Activated CD4-positive, CD25-positive, alpha-beta regulatory T cell treated with anti-CD3 and anti-CD28 coated beads, Interleukin-2, amount 50 U/mL, for 24 hours (primary cell): Measurements from ENCODE around the gene AGAP3.

Experiments
- ATAC-seq, 2 donors: fragments of 150-1000 bp; cut with Tn5 transposase; one replicate each; pipeline ENCODE4 v1.10.0; 2021; ENCODE audit warnings: mild to moderate bottlenecking in 1 of 2, moderate library complexity in 1 of 2

AGAP3 gene

DNA sequence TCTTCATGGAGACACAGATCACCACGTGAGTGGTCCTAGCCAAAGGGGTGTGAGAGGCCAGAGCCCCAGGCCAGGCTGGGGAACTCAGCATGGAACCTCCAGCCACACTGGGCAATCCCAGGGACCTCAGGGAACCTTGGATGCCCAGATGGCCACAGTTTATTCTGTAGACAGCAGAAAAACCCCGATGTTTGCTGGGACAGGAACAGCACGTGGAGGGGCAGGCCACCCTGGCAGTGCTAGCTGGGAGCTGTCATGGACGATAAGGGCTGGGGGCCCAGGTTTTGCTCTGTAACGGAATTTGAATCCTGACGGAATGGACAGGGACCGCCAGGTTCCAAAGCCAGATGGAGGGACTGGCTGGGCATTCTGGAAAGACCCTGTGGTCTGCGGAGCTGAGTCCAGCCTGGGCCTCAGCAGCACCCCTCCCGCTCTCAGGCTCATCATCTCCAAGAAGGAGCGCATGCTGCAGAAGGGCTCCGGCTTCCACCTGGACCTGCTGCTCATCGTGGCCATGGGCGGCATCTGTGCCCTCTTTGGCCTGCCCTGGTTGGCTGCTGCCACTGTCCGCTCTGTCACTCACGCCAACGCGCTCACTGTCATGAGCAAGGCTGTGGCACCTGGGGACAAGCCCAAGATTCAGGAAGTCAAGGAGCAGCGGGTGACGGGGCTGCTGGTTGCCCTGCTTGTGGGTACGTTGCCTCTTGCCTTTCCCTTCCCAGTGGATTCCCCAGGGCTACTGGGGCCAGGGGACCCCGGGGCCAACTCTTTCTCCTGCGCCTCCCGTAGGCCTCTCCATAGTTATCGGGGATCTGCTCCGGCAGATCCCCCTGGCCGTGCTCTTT lies 11.2 kb upstream of the AGAP3 start:
- ATAC-seq = no peak

DNA sequence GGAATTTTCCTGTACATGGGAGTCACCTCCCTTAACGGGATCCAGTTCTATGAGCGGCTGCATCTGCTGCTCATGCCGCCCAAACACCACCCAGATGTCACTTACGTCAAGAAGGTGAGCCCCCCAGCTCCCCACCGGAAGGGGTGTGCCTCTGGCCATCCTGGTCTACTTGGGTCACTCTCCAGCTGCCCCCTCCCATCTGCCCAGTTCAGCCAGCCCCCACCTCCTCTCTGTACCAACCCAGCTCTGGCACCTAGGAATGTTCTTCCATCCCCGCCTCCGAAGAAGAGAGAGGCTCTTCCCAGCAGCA lies 10.7 kb upstream of the AGAP3 start:
- ATAC-seq = no peak

DNA sequence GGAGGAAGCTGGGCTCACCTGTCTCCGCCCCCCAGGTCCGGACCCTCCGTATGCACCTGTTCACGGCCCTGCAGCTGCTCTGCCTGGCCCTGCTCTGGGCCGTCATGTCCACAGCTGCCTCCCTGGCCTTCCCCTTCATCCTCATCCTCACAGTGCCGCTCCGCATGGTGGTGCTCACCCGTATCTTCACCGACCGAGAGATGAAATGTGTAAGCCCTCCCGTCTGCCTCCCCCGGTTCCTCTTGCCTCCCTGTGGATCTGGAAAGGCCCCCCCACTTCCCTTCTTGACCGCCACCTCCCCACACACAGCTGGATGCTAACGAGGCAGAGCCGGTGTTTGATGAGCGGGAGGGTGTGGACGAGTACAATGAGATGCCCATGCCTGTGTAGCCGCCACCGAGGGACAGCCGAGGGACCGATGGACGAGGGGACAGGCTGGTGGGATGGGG lies 10.3 kb upstream of the AGAP3 start:
- no peak for ATAC-seq

DNA sequence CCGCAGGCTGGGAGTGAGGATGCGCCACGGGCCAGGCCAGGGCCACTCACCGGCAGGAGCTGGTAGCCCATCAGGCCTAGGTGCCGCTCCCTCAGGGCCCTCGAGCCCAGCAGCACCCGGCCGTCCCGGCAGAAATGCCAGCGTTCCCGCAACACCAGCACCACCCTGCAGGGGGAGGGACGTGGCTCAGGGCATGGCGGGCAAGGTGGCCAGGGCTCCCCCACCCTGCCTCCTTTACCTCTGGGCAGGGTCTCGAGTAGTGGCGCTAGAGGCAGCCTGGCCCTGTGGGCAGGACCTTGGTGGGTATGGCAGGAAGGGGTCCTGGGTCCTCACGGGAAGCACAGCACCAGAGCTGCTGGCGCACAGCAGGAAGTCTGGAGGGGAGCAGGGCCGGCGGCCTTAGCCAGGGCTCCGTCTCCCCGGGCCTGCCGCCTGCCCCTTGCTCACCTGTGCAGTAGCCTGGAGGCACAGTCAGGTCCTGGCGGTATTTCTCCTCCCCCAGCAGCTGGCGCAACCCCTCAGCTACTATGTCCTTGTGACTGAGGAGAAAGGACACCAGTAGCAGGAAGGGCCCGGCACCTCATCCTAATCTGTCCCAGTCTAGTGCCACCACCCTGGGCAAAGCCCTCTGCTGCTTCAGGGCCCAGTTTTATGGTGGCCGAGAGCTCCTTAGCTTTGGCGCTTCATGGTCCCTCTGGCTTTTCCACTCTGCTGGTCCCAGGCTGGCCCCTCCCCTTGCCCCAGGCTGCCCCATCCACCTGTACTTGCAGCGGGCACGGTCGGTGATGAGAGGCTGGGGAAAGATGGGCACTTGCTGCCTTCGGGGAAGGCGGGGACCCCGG lies 9.2 kb upstream of the AGAP3 start:
- ATAC-seq = no peak

DNA sequence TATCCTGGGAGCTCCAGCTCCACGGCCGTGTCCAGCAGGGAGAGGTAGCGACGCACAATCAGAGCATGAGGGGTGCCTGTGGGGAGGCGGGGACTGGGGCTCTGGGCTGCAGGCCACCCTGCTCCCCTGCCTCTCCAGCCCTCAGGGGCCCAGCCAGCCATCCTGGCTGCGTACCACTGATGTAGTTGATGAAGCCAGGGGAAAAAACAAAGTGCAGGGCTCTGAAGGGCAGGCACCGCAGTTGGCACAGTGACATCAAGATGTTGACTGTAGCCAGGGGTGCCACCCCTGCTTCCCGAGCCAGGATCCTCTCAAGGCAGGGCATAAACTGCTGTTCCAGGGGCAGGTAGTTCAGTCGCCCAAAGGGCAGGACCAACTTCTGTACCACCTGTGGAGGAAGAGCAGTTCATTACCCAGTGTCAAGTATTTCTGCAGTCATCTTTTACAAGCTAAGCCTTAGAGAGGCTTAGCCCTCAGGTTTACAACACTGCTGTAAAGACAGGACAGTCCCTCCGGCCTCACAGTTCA lies 8.5 kb upstream of the AGAP3 start:
- no peak for ATAC-seq

DNA sequence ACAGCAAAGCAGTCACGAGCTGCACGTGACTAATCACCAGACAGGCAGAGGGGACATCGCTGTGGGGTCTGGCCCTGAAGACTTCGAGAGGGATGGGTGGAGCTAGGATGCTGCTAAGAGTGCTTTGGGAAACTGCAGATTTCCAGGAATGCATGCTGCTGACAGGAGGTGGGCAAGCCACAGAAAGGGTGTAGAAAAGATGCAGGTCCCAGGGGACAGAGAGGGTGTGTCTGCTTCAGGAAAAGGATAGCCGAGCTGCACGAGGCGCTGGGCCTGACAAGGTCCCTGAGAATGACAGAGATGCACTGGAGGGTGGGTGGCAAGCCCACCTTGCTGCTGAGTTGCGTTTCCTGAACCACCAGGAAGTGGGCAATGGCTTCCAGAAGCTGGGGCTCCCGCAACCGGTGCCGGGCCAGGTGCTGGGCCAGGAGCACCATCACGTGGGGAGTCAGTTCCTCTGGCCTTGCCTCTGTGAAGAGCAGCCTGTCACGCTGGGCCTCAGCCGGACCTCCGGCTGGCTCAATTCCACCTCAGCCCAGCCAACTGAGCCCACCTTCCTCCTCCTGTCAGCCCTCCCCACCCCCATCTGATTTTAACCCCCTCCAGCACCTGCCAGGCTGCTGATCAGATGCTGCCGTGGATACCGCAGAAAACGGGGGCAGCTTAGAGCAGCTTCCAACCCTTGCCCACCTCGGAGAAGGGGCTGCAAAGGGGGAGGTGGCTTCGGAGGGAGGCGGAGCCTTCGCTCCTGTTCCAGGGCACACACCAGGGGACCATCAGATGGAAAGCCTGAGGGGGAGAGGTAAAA lies 7.8 kb upstream of the AGAP3 start:
- ATAC-seq = no peak

DNA sequence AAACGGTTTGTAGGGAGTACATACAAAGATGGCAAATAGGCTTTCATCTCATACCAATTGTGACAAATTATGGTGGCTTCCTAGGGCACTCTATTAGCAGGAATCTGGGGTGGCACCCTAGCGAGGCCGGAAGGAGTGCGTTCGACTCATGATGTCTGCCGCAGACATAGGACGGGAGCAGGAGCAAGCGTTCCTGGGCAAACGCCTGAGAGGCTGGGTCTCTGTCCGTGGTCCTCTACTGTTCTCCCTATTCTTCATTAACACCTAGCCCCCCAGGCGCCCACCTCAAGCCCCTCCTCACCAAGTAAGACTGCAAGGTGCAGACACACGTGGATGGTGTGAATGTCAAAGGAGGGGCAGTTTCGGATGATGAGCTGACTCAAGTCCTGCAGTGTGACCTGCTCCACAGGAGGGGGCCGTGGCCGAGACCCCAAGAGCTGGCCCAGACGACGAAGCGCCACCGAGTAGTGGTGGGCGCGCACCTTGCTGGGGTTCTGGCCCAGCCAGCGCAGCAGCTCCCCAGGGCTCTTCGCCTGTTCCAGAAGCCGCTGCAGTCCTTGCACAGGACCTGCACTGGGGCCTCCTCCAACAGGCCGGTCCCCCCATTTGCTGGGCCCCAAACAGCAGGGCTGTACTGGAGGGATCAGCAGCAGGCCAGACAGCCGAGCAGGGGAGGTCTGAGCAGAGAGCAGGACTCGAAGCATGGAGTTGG lies 6.9 kb upstream of the AGAP3 start:
- no peak for ATAC-seq

DNA sequence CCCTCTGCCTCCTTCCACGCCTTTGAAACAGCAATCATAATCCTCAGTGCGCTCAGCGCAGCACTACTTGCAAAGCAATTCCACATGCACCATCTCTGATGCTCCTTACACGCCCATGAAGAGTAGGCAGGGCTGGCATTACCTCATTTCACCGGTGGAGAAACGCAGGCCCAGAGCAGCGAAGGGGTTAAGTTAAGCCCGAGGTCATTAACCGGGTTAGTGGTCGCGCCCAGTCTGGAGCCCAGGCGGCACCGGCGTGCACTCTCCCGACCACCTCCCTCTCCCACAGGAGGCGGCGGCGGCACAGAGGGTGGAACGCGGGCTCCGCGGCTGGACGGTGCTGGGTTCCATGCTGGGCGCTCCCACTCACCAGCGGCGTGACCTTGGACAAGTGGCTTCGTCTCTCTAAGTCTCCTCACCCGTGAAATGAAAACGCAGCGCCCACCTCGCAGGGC lies 6.2 kb upstream of the AGAP3 start:
- ATAC-seq = peak; percentile 1 to 3

DNA sequence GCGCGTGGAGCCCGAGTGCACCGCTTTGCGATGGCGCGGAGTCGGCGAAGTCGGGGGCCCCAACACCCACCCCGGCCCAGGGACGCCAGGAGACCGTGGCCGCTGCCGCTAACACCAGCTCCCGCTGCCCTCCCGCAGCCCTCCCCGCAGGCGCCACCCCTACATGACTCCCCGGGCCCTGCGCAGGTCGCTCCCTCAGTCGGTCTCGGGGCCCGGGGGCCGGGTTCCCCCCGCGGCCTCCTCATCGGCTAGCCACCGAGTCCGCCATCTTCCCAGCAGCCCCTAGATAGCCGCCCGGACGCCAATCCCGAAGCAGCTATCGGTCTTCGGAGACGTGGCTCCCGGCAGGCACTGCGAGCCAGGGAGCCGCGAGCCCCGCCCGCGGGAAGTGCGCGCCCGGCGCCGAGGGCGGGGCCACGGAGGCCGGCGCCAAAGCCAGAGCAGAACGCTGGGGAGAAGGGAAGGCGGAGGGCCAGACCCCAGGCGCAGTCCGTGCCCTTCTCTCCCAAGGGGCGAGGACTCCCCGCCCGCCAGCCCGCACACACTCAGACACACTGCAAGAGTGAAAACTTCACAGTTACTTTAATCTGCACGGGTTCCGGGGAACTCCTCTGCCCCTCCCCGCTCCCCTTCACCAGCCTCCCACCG lies 5.6 kb upstream of the AGAP3 start, which contains the start of gene FASTK:
FASTK (minus strand) TSS at position 288 of the 648 bp plus-strand sequence; CDS start at position 245, 43 bp downstream.
- peak; percentile 88 to 89 for ATAC-seq

DNA sequence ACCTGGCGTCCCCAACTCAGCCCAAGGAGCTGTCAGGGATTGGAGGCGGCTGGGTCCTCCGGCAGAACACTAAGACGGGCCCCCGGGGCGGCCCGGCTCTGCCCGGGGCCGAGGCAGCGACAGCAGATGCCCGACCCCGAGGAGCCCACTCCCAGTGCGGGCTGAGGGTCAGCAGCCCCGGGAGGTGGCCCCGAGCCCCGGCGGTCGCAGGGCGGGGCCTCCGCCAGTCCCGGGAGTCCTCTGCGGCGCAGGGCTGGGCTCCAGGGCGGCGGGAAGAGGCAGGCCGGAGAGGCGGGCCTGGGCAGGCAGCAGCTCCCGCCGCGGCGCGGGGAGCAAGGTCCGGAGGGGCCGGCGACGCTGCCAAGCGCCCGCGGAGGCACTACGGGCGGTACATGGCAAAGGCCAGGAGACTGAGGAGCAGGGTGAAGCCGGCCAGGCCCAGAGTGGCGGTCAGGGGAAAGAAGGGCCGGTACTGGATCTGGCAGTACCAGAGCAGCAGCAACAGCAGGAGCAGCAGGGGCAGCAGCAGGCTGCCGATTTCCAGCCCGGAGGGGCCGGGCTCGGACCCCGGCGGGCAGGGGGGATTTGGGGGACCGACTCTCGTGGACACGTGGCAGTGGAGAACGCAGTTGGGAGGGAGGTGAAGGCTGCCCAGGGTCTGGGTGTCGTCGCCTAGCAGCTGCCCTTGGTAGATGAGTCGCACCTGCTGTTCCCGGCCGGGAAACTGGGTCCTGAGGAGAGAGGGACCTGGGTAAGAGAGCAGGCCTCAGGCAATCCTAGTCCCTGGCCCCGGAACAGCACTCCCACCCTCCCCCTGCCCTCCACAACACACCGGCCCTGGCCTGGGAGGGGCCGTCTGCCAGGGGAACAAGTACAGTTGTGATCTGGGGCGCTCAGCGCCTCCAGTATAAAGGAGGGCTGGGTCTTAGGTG lies 4.8 kb upstream of the AGAP3 start:
- ATAC-seq = no peak

DNA sequence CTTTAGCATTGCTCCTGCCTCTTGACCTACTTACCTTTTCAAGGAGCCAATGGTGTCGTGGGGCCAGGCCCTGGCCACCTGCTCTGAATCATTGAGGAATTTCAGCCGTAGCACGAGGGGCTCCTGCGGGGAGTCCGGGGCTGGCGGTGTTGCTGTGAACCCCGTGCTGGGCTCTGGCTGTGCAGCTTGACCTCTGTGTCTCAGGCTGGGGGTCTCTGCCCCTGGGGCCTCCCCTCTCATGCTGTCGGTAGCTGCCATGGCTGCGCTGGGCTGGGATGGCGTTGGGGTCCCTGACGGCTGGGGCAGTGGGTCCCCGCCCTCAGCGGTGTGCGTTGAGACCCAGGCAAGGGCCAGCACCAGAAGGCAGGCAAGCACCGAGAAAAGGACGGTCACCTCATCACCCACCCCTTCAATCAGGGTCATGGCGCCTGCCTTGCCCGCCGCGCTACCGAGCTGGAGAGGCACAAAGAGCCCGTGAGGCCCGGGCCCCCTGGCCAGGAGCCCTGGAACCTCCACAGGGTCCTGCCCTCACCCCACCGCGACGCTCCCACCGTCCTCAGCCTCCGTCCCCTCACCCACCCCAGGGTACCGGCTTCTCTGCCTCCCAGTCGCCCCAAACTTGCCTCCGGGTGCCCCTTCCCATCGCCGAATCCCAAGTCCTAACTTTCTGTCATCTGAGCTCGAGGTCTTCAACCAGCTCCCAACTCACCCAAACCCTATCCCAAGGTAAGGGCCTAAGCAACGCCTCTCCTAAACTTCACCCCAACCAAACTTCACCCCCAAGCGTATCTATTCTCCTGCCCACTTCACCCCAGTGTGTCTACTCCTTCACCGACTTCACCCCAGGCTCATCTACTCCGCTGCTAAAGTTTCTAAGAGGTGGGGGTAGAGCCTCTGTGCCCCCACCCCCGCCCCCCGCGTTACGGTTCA lies 3.9 kb upstream of the AGAP3 start:
- no peak for ATAC-seq

DNA sequence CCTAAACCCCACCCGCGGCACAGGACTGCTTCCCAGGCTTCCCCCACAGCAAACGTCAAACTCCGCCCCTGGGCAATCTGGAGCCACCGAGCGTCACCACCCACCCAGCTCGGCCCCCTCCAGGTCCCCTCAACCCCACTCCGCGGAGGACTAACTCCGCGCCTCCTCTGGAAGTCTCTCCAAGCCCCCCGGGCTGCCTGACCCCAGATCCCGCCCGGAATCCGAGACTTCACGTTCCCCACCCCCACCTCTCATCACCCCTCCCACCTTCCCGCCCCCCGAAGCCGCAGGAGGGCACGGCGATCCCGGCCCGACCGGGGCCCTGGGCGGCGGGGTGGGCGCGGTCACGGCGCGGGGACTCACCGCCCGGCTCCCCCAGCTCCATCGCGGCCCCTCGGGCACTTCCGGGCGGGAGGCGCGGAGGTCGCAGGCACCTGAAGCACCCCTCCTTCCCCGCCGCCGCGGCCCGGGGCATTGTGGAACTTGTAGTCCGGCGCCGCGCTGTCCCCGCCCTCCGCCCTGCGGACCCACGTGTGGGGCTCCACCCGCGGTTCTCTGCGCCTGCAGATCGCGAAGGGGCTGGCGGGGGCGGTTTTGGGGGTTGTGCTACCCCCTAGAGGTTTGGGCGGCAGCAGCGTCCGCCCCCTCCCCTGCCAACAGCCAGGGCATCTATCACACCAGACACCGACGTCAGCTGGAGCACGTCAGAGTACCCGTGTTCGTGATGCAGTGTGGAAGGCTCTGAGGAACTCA lies 3.0 kb upstream of the AGAP3 start, which contains the start of gene TMUB1:
TMUB1 (minus strand) TSS at position 423 of the 753 bp plus-strand sequence. CDS start 930 bp downstream, outside the sequence.
- ATAC-seq = peak; percentile 66 to 67

DNA sequence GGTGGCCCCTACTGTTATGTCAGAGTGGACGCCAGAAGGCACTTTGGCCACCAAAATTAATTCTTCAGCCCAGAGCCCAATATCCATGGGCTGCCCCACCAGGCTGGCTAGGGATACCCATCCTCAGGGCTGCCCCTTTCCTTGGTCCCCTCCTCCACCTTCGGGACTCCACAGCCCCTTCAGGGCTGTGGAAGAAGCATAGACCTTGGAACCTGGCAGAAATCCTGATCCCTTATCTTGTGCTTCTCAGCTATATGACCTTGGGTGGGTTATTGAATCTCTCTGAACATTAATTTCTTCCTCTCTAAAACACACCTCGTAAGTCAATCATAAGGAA lies 2.5 kb upstream of the AGAP3 start:
- no peak for ATAC-seq

DNA sequence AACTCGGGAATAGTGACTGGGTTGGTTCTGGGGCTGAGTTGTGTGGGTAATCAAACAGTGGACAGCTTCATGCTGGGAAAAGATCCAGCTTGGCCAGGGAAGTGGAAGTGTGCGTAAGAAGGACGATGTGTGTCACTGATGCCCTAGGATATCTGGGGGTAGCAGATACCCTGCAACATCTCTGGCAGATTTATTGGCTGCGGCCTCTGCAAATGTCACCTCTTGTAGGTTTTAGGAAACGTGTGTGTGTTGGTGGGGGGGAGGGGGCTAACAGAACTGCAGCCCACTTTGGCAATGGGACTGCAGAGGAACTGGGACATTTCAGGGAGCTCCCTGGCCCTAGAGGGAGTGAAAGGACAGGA lies 965 bp upstream of the AGAP3 start:
- no peak for ATAC-seq

DNA sequence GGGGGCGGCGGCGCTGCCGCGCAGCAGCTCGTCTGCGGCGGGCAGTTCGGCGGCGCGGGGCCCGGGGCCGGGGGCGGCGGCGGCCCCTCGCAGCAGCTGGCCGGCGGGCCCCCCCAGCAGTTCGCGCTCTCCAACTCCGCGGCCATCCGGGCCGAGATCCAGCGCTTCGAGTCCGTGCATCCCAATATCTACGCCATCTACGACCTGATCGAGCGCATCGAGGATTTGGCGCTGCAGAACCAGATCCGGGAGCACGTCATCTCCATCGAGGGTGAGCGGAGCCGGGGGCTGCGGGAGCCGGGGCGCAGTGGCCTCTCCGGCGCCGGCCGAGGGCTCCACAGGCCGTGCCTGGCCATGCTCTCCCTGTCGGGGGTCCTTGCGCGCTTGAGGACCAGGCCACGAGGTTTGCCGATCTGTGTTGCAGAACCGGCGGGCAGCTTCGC lies 548 bp downstream of the AGAP3 start:
- no peak for ATAC-seq

DNA sequence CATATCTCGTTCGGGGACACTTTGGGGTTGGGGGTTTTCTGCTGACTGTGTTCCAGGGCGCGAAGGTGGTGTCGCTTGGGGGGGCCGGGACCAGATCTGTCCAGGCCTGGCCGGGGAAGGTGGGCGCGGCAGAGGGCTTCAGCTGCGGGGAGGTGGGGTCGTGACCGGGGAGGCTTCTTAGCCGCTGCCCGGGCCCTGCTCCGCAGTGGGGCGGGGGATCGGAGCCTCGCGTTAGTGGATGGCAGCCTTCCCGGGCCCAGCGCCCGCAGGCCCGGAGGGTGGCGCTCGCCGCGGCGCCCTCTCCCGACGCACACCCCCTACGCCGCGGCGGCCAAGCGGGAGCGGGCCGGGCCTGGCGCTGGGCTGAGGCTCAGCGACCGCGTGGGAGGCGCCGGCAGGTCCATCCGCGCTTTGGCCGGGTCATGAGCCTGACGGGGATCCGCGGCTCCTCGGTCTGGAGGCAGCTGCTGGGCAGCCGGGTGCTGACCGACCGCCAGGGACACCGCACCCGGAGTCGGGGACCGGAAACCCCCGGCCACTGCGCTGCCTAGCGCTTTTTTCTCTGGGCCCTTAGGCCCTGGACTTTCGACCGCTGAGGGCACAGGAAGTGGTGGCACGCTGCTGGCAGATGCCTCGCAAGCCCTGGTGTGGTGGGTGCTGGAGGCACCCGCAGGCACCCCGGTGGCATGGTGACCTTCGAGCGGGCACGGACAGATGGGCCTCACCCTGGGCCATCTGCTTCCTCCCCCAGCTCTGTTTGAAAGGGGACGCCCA lies 1.2 kb downstream of the AGAP3 start:
- ATAC-seq = peak; percentile 11 to 17
